HCT116 (cell line): ENCODE data around the gene SPHK1. TPM values are rescaled to one million over a fixed set of nuclear protein-coding genes. Genes with fewer than 3 reads are reported as not detected.

Experiments used
- ATAC-seq: fragments of 200-7000 bp; cut with Tn5 transposase; 2 replicates; pipeline ENCODE4 v1.9.1; 2020; ENCODE audit warnings: mild to moderate bottlenecking, moderate library complexity
- BruUV-seq: library from RNA; stranded (reverse); fragments of 400-500 nt; replicated peaks from 2 replicates; lab custom pipeline; 2021; lab: Mats Ljungman, UMichigan
- CTCF ChIA-PET: fragments of 300-600 bp; sonication (Branson Sonifier 250); formaldehyde crosslinking; loops from one replicate; lab custom pipeline; 2021; ENCODE audit warnings: antibody characterized with exemption; lab: Charles Lee
- POLR2A ChIA-PET: fragments of 300-600, 350-600 bp; sonication (Branson Sonifier 250); formaldehyde crosslinking; loops from one replicate; lab custom pipeline; 2021; ENCODE audit warnings: antibody characterized with exemption; lab: Charles Lee
- RAD21 ChIA-PET, 2 experiments: fragments of 300-600 bp; sonication (Branson Sonifier 250); formaldehyde crosslinking; loops; one replicate each; lab custom pipeline; 2023; ENCODE audit warnings: low total read pairs in 2 of 2; ENCODE audit not compliant: uncharacterized antibody in 2 of 2, unreplicated experiment in 2 of 2, low non-redundant PET in 1 of 2; lab: Charles Lee
- DNase-seq: peaks from one replicate; pipeline ENCODE4 v3.0.0-alpha.2; 2010; ENCODE audit warnings: low read depth, low spot score
- H2AFZ ChIP-seq: fragments of 200-600 bp; shearing (Covaris generic), sonication (generic); 2 replicates; pipeline ENCODE4 v1.6.1; 2017; ENCODE audit warnings: low read depth, mixed run types, mixed read lengths, antibody characterized with exemption, low read length; ENCODE audit not compliant: poor library complexity, severe bottlenecking
- H3K27ac ChIP-seq: 2 replicates; pipeline ENCODE4 v1.5.1; 2012; ENCODE audit warnings: low read depth, low read length
- H3K27me3 ChIP-seq: fragments of 200-600 bp; sonication (generic); 2 replicates; pipeline ENCODE4 v1.6.1; 2016; ENCODE audit warnings: mixed run types, low read length, mixed read lengths; ENCODE audit not compliant: insufficient read depth
- H3K36me3 ChIP-seq, 2 experiments: fragments of 200-500 bp in 1 of 2; fragments of 200-600 bp in 1 of 2; sonication (Bioruptor generic) in 1 of 2; sonication (generic) in 1 of 2; 2 replicates each; pipeline versions ENCODE4 v1.5.1 to v1.6.1; 2014 to 2016; ENCODE audit warnings: low read length in 2 of 2, inconsistent platforms in 1 of 2, mixed read lengths in 1 of 2, mixed run types in 1 of 2; ENCODE audit not compliant: insufficient read depth in 2 of 2, control insufficient read depth in 1 of 2
- H3K4me1 ChIP-seq, 2 experiments: fragments of 200-600 bp in 1 of 2; sonication (generic) in 1 of 2; 2 replicates each; pipeline versions ENCODE4 v1.5.1 to v1.6.1; 2012 to 2017; ENCODE audit warnings: low read length in 2 of 2, inconsistent platforms in 1 of 2, mild to moderate bottlenecking in 1 of 2, mixed read lengths in 1 of 2, mixed run types in 1 of 2, moderate library complexity in 1 of 2; ENCODE audit not compliant: insufficient read depth in 2 of 2, control insufficient read depth in 1 of 2
- H3K4me2 ChIP-seq: fragments of 200-600 bp; sonication (generic); 2 replicates; pipeline ENCODE4 v1.6.1; 2017; ENCODE audit warnings: mixed run types, low read length, mixed read lengths
- H3K4me3 ChIP-seq, 2 experiments: fragments of 200-600 bp in 1 of 2; sonication (generic) in 1 of 2; replicated peaks in 1 of 2; 2 replicates each; pipeline ENCODE4 v1.5.1; 2011 to 2016; ENCODE audit warnings: low read length in 2 of 2, control low read depth in 1 of 2, low read depth in 1 of 2, mild to moderate bottlenecking in 1 of 2, mixed read lengths in 1 of 2, mixed run types in 1 of 2
- H3K79me2 ChIP-seq: fragments of 200-600 bp; sonication (generic); 2 replicates; pipeline ENCODE4 v1.6.1; 2017; ENCODE audit warnings: mild to moderate bottlenecking, mixed run types, low read length, moderate library complexity, mixed read lengths; ENCODE audit not compliant: insufficient read depth
- H3K9ac ChIP-seq: fragments of 200-600 bp; sonication (generic); 2 replicates; pipeline ENCODE4 v1.6.1; 2016; ENCODE audit warnings: low read length, mixed read lengths
- H3K9me2 ChIP-seq: fragments of 200-600 bp; sonication (generic), shearing (Covaris generic); 2 replicates; pipeline ENCODE4 v1.6.1; 2017; ENCODE audit warnings: mixed run types, mild to moderate bottlenecking, moderate library complexity; ENCODE audit not compliant: insufficient read depth
- H3K9me3 ChIP-seq, 2 experiments: fragments of 200-500 bp in 1 of 2; fragments of 200-600 bp in 1 of 2; sonication (Bioruptor generic) in 1 of 2; sonication (generic) in 1 of 2; 2 replicates each; pipeline ENCODE4 v1.6.1; 2014 to 2017; ENCODE audit warnings: low read length in 2 of 2, mixed read lengths in 2 of 2, inconsistent platforms in 1 of 2, low read depth in 1 of 2, mild to moderate bottlenecking in 1 of 2, mixed run types in 1 of 2, moderate library complexity in 1 of 2; ENCODE audit not compliant: control insufficient read depth in 1 of 2, insufficient read depth in 1 of 2
- H4K20me1 ChIP-seq: fragments of 200-600 bp; sonication (generic), shearing (Covaris generic); 2 replicates; pipeline ENCODE4 v1.6.1; 2017; ENCODE audit warnings: mixed run types, mild to moderate bottlenecking, moderate library complexity; ENCODE audit not compliant: insufficient read depth
- ATF3 ChIP-seq: IDR thresholded peaks from 2 replicates; pipeline ENCODE4 v1.6.1; 2012
- CBX3 ChIP-seq: IDR thresholded peaks from 2 replicates; pipeline ENCODE4 v1.6.1; 2012; ENCODE audit warnings: low read depth
- CTCF ChIP-seq, 3 experiments: fragments of 200-600 bp in 1 of 3; sonication (generic) in 1 of 3; IDR thresholded peaks in 2 of 3; conservative IDR thresholded peaks in 1 of 3; 2 replicates each; pipeline ENCODE4 v1.5.1; 2012 to 2017; ENCODE audit warnings: low read depth in 2 of 3, low read length in 2 of 3, antibody characterized with exemption in 1 of 3, borderline replicate concordance in 1 of 3, control low read depth in 1 of 3, mild to moderate bottlenecking in 1 of 3, mixed read lengths in 1 of 3, mixed run types in 1 of 3, moderate library complexity in 1 of 3; ENCODE audit not compliant: insufficient read depth in 1 of 3
- EGR1 ChIP-seq: IDR thresholded peaks from 2 replicates; pipeline ENCODE4 v1.6.1; 2012; ENCODE audit warnings: low read depth
- ELF1 ChIP-seq: IDR thresholded peaks from 2 replicates; pipeline ENCODE4 v1.6.1; 2012; ENCODE audit warnings: low read depth, borderline replicate concordance
- EZH2 ChIP-seq: fragments of 200-600 bp; sonication (generic); IDR thresholded peaks from 2 replicates; pipeline ENCODE4 v1.6.1; 2017; ENCODE audit warnings: antibody characterized with exemption, mixed run types
- EZH2phosphoT487 ChIP-seq: fragments of 200-600 bp; IDR thresholded peaks from 2 replicates; pipeline ENCODE4 v1.6.1; 2018; ENCODE audit warnings: antibody characterized with exemption, borderline replicate concordance
- POLR2AphosphoS5 ChIP-seq: IDR thresholded peaks from 2 replicates; pipeline ENCODE4 v1.6.1; 2011; ENCODE audit warnings: mild to moderate bottlenecking, low read depth, low read length, moderate library complexity
- SP1 ChIP-seq: IDR thresholded peaks from 2 replicates; pipeline ENCODE4 v1.6.1; 2012; ENCODE audit warnings: low read depth
- SRF ChIP-seq: IDR thresholded peaks from 2 replicates; pipeline ENCODE4 v1.6.1; 2012; ENCODE audit warnings: low read depth
- ZFX ChIP-seq: fragments of 450-650 bp; IDR thresholded peaks from 2 replicates; pipeline ENCODE4 v1.6.1; 2017
- ZNF274 ChIP-seq: fragments of 200-500 bp; sonication (Bioruptor generic); IDR thresholded peaks from 2 replicates; pipeline ENCODE4 v1.6.1; 2014; ENCODE audit warnings: mild to moderate bottlenecking, low read depth, low read length, inconsistent platforms
- intact Hi-C: fragments of 100-400 bp; cut with micrococcal nuclease; formaldehyde crosslinking; loops from 2 replicates; pipeline ENCODE4 v1.10.0; 2022
- total RNA-seq: library from RNA; stranded (reverse); gene quantifications from one replicate; pipeline ENCODE4 v1.2.1, GENCODE V29; 2021; ENCODE audit not compliant: unreplicated experiment
- TF ChIP-seq, protein P1 (sequence below): IDR thresholded peaks from 2 replicates; pipeline ENCODE4 v1.6.1; 2011; ENCODE audit warnings: mild to moderate bottlenecking, low read length, moderate library complexity; ENCODE audit not compliant: insufficient replicate concordance; ENCODE audit errors: extremely low read depth
- TF ChIP-seq, protein P2 (sequence below): IDR thresholded peaks from 2 replicates; pipeline ENCODE4 v1.6.1; 2012; ENCODE audit warnings: low read depth

SPHK1 gene
- total RNA-seq, 1 experiment from 2014 or later: 4.6 TPM

GRCh38 chr17:76394166-76394565 lies 9.8 kb downstream of the SPHK1 start:
- Histone ChIP-seq H3K9me3 (no peaks in the 10 kb centered on the region), H3K27ac (no peak overlapping the region), H3K79me2 (no peaks in the 10 kb centered on the region), H3K9ac (no peak overlapping the region), H3K4me3 (no peak overlapping the region), H3K9me2 (no peaks in the 10 kb centered on the region), H4K20me1 (peaks cover 4% of the 10 kb centered on the region; the same call in 1 of the 2 replicates), H3K4me1 (no peaks in the 10 kb centered on the region), H3K27me3 (no peaks in the 10 kb centered on the region), H3K4me2 (no peak overlapping the region), H3K36me3 (peaks cover 45% of the 10 kb centered on the region in 2 experiments; a peak in 3 of 4 replicates), H2AFZ (no peak overlapping the region)
- DNase-seq (no peak), ATAC-seq (no peak)
- ChIA-PET CTCF (interaction anchor here (1.3 to 2.3 kb wide), 2 partner anchors 9 to 24 kb away, joined by 3 to 7 read pairs; partner anchors contain the start of gene SPHK1), RAD21 (no interaction called here), POLR2A (no interaction called here)
- TF ChIP-seq ZFX (no peak), SRF (no peak), ATF3 (no peak), ELF1 (no peak), EZH2phosphoT487 (no peak), EGR1 (no peak), SP1 (no peak), CTCF (IDR thresholded peaks at IDR 0.05 in 2 of 3, conservative IDR thresholded peaks at IDR 0.05 in 1 of 3; ENCODE audit: borderline replicate concordance in 1 of 3, insufficient read depth in 1 of 3, low read depth in 2 of 3, low read length in 2 of 3) (no peak), CBX3 (no peak), ZNF274 (no peak), POLR2AphosphoS5 (no peak), EZH2 (no peak)
- TF ChIP-seq, protein P1, sequence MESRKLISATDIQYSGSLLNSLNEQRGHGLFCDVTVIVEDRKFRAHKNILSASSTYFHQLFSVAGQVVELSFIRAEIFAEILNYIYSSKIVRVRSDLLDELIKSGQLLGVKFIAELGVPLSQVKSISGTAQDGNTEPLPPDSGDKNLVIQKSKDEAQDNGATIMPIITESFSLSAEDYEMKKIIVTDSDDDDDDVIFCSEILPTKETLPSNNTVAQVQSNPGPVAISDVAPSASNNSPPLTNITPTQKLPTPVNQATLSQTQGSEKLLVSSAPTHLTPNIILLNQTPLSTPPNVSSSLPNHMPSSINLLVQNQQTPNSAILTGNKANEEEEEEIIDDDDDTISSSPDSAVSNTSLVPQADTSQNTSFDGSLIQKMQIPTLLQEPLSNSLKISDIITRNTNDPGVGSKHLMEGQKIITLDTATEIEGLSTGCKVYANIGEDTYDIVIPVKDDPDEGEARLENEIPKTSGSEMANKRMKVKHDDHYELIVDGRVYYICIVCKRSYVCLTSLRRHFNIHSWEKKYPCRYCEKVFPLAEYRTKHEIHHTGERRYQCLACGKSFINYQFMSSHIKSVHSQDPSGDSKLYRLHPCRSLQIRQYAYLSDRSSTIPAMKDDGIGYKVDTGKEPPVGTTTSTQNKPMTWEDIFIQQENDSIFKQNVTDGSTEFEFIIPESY: no peak
- TF ChIP-seq, protein P2, sequence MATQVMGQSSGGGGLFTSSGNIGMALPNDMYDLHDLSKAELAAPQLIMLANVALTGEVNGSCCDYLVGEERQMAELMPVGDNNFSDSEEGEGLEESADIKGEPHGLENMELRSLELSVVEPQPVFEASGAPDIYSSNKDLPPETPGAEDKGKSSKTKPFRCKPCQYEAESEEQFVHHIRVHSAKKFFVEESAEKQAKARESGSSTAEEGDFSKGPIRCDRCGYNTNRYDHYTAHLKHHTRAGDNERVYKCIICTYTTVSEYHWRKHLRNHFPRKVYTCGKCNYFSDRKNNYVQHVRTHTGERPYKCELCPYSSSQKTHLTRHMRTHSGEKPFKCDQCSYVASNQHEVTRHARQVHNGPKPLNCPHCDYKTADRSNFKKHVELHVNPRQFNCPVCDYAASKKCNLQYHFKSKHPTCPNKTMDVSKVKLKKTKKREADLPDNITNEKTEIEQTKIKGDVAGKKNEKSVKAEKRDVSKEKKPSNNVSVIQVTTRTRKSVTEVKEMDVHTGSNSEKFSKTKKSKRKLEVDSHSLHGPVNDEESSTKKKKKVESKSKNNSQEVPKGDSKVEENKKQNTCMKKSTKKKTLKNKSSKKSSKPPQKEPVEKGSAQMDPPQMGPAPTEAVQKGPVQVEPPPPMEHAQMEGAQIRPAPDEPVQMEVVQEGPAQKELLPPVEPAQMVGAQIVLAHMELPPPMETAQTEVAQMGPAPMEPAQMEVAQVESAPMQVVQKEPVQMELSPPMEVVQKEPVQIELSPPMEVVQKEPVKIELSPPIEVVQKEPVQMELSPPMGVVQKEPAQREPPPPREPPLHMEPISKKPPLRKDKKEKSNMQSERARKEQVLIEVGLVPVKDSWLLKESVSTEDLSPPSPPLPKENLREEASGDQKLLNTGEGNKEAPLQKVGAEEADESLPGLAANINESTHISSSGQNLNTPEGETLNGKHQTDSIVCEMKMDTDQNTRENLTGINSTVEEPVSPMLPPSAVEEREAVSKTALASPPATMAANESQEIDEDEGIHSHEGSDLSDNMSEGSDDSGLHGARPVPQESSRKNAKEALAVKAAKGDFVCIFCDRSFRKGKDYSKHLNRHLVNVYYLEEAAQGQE: no peak
- intact Hi-C loops: no loop called here
- no TSS peak for BruUV-seq
